Measurements from ENCODE around the gene SLC38A8.

DNA sequence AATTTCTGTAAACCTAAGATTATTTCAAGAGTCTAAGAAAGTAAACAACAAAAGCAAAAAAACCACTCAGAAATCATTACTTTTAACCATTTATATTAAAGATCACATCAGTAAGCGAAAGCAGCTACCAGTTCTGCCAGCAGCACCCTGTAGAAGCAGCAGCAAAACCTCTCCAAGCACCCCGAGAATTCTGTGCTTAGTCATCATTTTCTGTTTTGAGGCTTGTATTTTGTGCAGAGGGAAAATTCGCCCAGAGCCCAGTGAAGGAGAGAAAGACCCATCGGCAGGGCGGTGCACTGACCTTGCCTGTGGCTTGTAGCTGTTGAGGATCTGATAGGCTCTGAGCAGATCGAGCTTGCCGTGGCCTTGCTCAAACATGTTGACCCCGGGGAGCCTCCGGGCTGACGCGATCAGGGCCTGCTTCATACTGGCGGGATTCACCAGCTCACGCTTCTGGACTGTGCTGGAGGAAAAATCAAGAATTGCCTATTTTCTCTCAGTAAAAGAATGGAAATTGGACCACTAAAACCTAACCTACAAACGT lies 38.9 kb upstream of the SLC38A8 start:
- TF ChIP-seq EP300 (IDR thresholded peaks at IDR 0.05), result no peak
- TF ChIP-seq BHLHE40 (IDR thresholded peaks at IDR 0.05; ENCODE audit: low read depth, low read length), result no peak
- no peak for TF ChIP-seq MAZ (IDR thresholded peaks at IDR 0.05; ENCODE audit: borderline replicate concordance, low read depth, low read length)
- TF ChIP-seq RARB (CRISPR knock-in tag; IDR thresholded peaks at IDR 0.05), result no peak
- TF ChIP-seq, protein P1, sequence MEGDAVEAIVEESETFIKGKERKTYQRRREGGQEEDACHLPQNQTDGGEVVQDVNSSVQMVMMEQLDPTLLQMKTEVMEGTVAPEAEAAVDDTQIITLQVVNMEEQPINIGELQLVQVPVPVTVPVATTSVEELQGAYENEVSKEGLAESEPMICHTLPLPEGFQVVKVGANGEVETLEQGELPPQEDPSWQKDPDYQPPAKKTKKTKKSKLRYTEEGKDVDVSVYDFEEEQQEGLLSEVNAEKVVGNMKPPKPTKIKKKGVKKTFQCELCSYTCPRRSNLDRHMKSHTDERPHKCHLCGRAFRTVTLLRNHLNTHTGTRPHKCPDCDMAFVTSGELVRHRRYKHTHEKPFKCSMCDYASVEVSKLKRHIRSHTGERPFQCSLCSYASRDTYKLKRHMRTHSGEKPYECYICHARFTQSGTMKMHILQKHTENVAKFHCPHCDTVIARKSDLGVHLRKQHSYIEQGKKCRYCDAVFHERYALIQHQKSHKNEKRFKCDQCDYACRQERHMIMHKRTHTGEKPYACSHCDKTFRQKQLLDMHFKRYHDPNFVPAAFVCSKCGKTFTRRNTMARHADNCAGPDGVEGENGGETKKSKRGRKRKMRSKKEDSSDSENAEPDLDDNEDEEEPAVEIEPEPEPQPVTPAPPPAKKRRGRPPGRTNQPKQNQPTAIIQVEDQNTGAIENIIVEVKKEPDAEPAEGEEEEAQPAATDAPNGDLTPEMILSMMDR (IDR thresholded peaks at IDR 0.05), result no peak
- TF ChIP-seq JUN (IDR thresholded peaks at IDR 0.05), result no peak
- TF ChIP-seq, protein P2, sequence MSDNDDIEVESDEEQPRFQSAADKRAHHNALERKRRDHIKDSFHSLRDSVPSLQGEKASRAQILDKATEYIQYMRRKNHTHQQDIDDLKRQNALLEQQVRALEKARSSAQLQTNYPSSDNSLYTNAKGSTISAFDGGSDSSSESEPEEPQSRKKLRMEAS (IDR thresholded peaks at IDR 0.05), result no peak
- TF ChIP-seq CBX8 (IDR thresholded peaks at IDR 0.05), result no peak
- TF ChIP-seq, protein P3, sequence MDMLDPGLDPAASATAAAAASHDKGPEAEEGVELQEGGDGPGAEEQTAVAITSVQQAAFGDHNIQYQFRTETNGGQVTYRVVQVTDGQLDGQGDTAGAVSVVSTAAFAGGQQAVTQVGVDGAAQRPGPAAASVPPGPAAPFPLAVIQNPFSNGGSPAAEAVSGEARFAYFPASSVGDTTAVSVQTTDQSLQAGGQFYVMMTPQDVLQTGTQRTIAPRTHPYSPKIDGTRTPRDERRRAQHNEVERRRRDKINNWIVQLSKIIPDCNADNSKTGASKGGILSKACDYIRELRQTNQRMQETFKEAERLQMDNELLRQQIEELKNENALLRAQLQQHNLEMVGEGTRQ (IDR thresholded peaks at IDR 0.05), result no peak
- no peak for TF ChIP-seq CHD2 (IDR thresholded peaks at IDR 0.05; ENCODE audit: low read length, partially characterized antibody)
- TF ChIP-seq SMC3 (IDR thresholded peaks at IDR 0.05), result no peak
- TF ChIP-seq RAD21 (conservative IDR thresholded peaks at IDR 0.05 in 1 of 2, IDR thresholded peaks at IDR 0.05 in 1 of 2), result no peak
- no peak for TF ChIP-seq EHMT2 (IDR thresholded peaks at IDR 0.05; ENCODE audit: low read depth)
